GM04503 (cell line): ENCODE measurements around the gene NFATC3.
A peak's percentile ranks its signal among the peaks of the same experiment; 100 is the strongest.

Source experiments
- DNase-seq: peaks from one replicate; pipeline ENCODE4 v3.0.0-alpha.2; 2012; ENCODE audit warnings: low read depth

NFATC3 gene

DNA sequence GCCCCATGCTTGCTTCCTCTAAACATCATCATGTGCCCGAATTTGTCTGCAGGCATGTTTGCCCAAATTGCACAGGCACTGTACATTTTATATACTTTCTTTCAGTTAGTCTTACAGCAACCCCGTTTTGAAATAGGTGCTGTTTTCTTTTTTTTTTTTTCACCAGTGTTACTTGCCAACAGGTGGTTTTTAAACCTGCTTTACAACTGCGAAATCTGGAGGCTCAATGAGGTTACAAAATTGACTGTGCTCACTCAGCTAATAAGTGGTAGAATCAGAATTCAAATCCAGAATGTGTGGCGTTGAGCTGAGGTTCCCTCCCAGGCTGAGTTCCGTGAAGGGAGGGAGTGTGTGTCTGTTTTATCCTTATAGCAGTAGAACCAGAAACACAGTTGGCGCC, 165.8 kb downstream of the NFATC3 start:
- no peak for DNase-seq

DNA sequence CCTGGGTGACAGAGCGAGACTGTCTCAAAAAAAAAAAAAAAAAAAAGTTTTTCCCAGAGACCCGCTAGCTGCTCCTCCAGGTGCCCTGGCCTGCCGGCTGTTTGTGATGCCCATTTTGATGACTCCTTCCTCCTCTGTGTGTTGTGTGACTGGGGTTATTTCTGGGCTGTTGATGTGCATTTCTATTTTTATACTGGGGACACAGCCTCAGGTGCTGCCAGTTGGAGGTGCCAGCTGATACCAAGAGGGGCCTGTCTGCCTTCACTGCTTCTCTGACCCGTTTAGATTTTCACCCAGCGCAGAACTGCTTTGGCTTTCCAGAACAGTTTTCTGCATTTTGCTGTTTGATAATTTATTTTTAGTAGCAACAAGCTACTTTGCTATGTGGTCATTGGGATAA, 166.7 kb downstream of the NFATC3 start:
- DNase-seq: no peak

DNA sequence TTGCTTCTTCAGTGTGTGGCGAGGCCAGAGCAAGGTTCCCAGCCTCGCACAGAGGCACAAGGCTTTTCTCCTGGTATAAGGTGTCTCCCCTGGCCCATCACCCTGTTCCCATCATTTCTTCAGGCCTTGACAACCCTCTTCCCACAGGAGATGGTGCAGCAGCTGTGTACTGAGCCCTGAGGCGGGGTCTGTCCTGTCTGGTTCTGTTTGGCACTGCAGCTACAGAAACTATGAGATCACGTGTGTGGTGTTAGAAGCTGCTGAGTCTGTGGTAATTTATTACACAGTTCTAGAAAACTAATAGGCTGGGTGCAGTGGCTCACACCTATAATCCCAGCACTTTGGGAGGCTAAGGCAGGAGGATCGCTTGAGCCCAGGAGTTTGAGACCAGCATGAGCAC, 167.2 kb downstream of the NFATC3 start:
- no peak for DNase-seq

DNA sequence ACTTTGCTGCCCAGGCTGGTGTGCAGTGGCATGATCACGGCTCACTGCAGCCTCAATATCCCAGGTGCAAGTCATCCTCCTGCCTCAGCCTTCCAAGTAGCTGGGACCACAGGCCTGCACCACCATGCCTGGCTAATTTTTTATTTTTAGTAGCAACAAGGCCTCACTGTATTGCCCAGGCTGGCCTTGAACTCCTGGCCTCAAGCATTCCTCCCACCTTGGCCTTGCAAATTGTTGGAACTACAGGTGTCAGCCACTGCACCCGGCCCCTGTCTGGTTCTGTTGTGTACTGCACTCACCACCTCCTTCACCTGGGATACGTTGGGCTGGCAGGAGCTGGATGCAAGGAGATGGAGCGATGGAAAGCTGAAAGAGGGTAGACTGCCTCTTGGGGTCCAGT, 168.6 kb downstream of the NFATC3 start:
- DNase-seq: no peak

DNA sequence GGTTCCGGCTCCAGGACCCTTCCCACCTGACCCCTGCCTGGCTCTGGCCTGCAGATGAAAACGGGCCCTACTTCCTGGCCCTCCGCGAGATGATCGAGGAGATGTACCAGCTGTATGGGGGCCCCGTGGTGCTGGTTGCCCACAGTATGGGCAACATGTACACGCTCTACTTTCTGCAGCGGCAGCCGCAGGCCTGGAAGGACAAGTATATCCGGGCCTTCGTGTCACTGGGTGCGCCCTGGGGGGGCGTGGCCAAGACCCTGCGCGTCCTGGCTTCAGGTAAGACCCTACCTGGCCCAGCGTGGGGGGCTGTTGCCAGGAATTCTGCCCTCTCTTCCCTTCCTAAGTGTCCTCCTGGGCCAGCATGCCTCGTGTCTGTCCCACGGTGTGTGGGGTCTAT, 170.5 kb downstream of the NFATC3 start:
- DNase-seq: no peak

DNA sequence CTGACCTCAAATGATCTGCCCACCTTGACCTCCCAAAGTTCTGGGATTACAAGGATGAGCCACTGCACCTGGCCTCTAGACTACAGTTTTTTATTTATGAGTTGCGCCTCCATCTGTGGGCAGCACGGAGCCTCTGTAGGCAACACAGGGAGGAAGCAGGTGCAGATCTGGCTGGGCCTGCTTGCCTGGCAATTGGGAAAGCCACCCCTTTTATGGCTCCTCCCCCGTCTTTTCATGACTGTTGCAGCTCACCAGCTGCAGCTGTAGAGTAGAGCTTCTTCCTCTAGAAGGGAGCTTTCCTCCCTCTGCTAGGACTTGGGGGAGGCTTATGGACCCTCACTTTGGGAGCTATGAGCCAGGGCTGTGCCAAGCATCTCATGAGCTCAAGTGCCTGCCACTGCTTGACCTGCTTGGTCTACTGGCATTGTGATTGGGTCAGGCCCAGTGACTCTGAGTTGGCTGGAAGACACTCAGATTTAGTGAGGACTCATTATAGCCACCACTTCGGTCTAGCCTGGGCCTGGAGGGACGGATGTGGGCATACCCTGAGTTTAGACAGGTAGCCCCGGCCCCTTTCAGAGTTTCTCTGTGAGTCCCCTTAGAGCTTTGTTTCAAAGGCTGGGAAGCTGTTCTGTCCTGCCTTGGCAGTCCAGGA, 172.2 kb downstream of the NFATC3 start:
- DNase-seq: no peak

DNA sequence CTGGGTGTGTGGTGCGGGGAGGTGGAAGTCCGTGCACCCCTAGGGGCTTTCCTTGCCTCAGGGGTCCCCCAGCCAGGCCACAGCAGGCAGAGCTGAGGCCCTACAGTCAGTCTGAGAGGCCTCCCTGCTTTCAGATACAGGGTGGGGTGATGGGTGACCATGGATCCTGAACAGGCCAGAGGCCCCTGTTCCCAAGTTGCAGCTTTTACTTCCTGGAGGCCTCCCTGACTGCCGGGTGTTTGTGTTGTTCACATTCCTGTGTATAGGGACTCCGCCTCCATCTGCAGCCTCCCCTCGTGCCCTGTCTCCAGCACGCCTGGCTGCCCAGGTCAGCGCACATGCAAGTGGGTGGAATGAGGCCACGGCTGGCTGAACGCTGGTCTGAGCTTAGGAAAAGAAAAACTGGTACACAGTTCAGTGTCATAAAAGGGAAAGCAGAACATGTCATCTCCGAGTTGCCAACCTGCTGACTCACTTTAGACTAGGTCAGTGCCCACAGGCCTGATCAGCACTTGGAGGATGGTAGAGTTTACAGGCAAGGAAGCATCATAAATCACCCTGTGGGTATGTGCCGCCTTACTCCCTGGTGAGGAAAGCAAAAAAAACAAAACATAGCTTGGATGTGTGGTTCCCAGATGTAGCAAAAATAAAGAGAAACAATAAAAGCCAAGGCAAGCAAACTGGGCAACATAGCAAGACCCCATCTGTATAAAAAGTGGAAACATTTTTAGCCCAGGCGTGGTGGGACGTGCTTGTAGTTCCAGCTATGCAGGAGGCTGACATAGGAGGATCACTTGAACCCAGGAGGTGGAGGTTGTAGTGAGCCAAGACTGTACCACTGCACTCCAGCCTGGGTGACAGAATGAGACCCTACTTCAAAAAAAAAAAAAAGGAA, 173.0 kb downstream of the NFATC3 start:
- peak; percentile 69 for DNase-seq

DNA sequence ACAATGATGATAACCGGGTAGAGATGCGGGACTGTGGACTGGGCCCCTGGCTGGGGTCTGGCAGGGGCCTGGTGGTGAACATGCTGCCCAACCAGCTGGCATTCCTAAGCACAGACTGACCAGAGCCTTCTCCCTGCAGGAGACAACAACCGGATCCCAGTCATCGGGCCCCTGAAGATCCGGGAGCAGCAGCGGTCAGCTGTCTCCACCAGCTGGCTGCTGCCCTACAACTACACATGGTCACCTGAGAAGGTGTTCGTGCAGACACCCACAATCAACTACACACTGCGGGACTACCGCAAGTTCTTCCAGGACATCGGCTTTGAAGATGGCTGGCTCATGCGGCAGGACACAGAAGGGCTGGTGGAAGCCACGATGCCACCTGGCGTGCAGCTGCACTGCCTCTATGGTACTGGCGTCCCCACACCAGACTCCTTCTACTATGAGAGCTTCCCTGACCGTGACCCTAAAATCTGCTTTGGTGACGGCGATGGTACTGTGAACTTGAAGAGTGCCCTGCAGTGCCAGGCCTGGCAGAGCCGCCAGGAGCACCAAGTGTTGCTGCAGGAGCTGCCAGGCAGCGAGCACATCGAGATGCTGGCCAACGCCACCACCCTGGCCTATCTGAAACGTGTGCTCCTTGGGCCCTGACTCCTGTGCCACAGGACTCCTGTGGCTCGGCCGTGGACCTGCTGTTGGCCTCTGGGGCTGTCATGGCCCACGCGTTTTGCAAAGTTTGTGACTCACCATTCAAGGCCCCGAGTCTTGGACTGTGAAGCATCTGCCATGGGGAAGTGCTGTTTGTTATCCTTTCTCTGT, 174.0 kb downstream of the NFATC3 start:
- DNase-seq: no peak

DNA sequence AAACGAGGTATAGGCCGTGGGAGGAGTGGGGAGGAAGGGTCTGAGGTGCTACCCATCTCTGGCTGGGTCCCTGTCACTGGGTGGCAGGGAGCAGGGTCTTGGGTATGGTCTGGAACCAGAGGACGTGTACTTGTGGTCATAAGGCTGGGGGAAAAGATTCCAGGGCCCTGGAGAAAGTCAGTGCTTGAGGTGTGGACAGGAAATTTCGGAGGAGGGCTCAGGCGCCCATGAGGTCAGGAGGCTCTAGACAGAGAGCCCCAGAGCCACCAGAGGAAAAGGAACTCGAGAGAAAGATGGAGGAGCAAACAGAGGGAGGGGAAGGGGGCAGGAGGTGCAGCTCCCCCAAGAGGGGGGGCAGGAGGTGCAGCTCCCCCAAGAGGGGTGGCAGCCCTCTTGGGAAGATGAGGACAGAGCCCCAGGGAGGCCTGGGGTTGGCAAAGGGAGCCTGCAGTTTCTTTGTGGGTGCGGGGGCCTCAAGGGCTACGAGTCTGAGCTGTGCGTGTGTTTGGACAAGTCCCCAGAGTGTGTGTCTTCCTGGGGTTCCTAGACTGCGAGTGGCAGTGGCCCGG, 178.5 kb downstream of the NFATC3 start:
- no peak for DNase-seq

DNA sequence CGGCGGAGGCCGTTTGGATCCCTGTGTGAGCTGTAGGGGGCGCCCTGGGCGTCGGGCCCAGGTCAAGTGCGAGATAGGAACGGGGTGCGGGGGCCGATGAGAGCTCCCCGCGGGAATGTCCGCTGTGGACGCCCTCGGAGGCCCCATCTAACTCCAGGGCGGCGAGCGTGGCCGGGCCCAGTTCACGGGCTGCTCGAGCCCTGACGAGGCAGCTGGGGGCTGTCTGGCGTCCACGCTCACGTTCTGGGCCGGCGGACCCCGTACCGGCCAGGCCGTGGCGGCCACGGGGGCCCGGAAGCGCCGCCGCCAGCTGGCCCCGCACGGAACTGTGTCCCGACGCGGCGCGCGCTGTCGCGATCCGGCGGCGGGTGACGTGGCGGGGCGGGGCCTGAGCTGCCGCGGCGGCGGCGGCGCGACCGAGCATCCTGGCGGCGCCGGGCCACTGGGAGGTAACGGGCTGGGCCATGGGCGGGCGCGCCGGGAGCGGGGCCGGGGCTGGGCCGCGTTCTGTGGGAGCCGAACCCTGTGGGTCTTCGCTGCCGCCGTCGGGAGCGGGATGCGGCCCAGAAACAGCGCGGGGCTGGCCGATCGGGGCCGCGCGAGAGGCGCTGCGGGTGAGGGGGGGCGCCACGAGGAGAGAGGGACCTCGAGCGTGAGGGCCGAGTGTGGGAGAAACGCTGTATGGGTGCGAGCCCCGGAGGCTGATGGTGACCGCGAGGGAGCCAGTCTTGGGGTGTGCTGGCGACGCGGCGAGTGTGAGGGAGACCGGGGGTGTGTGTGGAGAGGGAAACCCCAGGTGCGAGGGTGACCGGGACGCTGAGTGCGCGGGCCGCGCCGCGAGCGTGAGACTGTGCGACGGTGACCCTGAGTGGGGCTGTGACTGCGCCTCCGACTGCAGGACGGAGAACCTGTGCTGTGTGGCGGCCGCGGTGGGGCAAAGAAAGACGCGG, 179.2 kb downstream of the NFATC3 start, which contains the start of gene SLC7A6:
TSS of gene SLC7A6 (plus strand) at position 399 of the 950 bp plus-strand sequence. CDS start 10,201 bp downstream, outside the sequence.
- no peak for DNase-seq

DNA sequence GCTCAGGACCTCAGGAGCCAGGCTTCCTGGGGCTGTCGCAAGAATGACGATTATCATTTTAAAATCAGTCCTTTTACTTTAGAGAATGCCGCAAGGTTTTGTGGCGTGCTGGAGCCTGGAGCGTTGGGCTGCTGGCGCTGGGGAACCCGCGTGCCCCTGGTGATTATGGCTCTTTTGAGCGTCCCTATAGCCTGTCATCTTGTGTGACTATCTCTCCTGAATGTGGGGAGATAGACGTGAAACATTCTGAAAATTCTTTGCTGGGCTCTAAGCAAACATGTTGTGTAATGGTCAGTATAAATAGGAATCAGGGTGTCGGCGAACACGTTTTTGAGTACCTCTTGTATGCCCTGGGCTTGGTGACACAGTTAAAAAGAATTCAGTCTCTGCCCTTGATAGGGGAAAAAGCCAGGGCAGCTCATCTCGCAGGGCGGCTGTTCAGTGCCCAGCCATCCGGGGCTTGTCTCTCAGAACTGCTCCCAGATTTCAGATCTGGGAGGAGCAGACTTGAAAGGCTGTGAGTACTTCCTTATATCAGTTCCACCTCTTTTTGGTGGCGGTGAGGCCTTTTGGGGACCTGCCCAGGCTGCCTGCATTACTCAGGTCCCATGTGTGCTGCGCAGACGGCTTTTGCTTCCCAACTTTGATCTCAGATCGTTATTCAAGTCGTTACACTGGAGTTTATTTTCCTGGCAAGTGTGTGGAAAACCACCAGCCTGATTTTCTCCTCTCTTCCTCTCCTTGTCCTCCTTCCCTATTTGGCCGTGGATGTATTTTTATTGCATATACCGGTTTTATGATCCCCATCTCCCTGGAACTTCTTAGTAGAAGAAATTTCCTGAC, 180.1 kb downstream of the NFATC3 start:
- DNase-seq: peak; percentile 80

DNA sequence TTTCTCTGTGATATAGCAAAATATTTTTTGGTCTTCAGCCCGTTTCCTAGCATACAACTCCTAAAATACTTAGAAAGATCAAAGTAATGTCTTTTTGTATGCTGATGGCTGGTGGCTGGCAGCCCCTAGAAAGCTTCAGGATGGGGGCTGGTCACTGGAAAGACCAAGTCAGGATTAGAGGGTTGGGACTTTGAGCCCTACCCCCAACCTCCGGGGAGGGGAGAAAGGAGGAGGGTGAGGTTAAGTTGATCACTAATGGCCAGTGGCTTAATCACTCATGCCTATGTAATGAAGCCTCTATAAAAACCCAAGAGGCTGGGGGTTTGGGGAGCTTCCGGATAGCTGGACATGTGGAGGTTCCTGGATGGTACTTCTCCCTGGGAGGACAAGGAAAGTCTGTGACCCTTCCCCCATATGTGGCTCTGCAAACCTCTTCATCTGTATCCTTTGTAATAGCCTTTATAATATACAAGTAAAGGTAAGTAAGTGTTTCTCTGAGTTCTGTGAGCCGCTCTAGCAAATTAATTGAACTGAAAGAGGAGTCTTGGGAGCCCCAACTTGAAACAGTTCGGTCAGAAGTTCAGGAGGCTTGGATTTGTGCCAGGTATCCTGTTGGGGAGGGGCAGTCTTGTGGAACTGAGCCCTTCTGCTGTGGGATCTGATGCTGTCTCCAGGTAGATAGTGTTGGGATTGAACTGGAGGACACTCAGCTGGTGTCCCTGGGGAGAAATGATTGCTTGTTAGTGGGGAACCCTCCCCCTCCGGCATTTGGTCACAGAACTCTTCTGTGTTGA, 182.6 kb downstream of the NFATC3 start:
- DNase-seq: no peak

DNA sequence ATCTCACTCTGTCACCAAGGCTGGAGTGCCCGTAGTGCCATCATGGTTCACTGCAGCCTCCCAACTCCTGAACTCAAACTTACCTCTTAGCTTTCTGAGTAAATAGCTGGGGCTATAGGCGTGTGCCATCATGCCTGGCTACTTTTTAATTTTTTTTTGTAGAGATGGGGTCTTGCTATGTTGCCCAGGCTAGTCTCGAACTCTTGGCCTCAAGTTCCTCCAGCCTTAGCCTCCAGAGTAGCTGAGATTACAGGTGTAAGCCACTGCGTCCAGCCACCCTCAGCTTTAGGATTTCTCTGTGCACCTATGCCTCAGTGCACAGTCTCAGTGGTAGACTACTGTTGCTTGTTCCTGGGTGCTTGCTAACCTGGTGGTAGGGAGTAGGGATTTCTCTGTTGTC, 184.6 kb downstream of the NFATC3 start:
- no peak for DNase-seq

DNA sequence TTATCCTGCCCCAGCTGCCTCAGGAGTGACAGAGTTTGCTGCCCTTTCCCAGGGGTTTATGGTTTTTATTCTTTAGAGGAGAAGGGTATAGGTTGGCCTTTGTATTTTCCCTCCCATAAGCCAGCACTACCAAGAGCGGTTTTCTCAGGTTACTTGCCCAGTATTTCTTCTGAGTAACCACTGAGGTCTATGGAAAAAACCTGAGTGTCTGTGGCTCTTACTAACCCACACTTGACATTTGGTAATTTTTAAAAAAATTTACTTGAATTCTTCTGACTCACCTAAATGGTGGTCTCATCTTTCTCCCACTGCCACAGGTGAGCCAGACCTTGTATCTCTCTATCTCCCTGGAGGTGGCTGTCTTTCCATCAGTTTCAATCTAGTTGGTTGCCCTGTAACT, 185.2 kb downstream of the NFATC3 start:
- DNase-seq: no peak

DNA sequence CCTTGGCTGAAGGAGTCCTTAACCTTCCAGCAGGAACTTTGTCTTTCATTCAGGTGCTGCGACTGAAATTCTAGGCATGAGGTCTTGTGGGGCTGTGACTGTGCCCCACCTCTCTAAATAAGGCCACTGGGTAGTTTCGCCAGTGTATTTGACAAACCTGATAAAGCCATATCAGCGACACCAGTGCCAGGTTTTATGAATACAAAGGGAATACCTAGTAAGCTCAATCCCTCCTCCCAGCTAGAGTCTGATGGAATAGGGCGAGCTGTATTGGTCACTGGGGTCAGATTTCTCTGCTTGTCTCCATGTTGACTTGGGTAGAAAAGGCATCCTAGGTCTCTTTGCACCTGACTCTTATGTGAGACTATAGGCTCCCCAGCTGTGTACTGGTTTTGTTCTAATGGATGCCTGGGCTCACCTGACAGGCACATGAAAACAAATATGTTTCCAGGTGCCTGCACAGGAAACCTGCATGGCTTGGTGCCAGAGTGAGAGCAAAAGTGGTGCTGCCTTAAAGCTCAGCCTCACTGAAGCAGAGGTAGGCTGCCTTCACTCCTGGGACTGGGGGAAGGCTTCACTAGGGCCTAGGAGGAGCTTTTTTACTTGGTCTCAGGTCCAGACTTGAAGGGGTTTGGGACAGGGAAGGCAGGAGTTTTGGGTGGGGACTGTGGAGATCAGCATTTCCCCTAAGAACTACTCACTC, 187.5 kb downstream of the NFATC3 start:
- no peak for DNase-seq

DNA sequence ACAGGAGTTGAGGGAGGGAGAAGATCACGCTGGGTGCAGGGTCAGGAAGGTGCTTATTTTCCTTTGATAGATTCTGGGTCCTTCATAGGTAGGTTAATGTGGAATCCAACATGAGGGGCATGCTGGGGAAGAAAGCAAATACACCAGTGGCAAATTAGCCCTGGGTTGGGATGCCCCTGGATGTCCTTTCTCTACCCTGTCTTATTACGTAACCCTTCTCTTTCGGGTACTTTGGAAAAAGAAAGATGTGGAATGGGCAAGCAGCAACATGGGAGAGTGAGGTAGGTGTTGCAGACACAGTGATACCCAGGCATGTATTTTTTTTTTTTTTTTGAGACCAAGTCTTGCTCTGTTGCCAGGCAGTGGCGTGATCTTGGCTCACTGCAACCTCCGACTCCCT, 188.3 kb downstream of the NFATC3 start:
- DNase-seq: no peak

DNA sequence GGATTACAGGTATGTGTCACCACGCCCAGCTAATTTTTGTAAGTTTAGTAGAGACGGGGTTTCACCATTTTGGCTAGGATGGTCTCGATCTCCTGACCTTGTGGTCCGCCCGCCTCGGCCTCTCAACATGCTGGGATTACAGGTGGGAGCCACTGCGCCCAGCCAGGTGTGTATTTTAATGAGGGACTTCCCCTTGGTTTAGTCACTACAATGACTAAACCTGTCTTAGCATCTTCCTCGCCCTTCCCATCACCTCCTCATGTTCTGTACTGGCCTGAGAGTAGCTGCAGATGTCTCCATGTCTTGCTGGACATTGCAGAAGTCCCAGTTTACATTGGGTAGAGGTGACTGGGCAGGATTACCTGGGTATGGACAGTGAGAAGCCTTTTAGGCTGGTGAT, 188.7 kb downstream of the NFATC3 start:
- DNase-seq: no peak

DNA sequence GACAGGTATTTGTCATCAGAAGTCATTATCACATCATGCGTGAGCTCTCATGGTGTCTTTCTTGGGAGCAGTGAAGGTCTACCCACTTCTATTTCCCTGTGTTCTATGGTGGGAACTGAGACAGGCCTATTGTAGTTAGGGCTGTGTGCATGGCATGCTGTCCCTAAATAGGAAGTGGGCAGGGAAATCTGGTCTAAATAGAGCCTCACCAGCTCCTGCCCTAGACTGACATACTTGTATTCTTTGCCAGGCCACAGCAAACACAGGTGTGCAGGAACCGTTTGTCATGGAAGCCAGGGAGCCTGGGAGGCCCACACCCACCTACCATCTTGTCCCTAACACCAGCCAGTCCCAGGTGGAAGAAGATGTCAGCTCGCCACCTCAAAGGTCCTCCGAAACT, 189.3 kb downstream of the NFATC3 start:
- DNase-seq: no peak
